ENCODE data around the gene TMEM72. TPM values are rescaled to one million over a fixed set of nuclear protein-coding genes. Genes with fewer than 3 reads are reported as not detected.

TMEM72 gene
- total RNA-seq, 2 donors from 2014 or later = not detected

DNA sequence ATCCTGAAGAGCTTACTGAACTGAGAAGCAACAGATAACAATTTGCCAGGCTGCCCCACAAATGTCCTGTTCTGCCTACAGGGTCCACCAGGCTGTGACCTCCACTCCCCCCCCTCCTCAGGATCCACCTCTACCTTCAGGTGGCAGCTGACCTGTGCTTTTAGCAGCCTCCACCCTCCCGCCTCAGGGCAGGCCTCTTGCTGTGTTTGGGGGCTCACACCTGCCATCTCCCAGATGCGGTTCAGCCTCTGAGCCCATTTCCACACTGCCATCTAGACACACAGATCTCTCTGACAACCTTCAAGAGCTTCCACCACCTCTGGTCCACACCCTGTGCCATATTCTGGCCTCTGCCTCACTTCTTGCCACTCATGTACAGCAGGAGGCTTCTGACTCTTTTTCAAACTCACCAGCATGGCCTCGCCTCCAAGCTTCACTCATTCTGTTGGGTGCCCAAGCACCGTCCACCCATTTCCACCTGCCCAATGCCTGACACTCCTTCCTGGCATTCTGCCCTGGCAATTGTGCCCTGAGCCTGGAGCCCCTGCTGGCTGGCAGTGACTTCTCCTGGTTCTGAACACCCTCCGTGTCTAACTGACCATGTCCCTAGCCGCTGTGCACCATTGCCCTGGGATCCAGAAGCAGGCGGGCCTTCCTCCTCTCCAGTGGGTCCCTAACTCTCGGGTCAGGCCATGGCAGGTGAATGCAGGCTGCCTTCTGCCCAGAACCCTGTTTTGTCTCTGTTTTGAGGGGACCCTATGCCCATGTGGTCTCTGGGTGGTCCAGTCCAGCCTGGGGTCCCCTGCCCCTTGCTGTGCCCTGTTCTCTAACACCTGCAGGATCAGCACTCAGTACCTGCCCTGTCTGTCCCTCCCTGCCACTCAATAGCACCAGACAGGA, 18.5 kb downstream of the TMEM72 start:
- Histone ChIP-seq H3K4me1 (ENCODE audit: control insufficient read depth in 1 of 2, low read depth in 2 of 2) (peaks cover 5 to 14% of the 10 kb centered on the region in 2 donors), H3K9me3 (no peaks in the 10 kb centered on the region), H3K36me3 (no peaks in the 10 kb centered on the region), H3K4me3 (no peak overlapping the region), H3K27ac (no peak overlapping the region), H3K27me3 (replicated peaks; ENCODE audit: insufficient read depth) (no peaks in the 10 kb centered on the region)
- no peak for DNase-seq (ENCODE audit: low spot score)
- ATAC-seq (ENCODE audit: insufficient number of reproducible peaks, low FRiP score, low read depth) = no peak
- TF ChIP-seq CTCF (IDR thresholded peaks at IDR 0.05) = no peak

- no peaks in the 10 kb centered on the region for H3K36me3 ChIP-seq
- no peaks in the 10 kb centered on the region for H3K9me3 ChIP-seq
- no peak overlapping the region for H3K27ac ChIP-seq
- H3K27me3 ChIP-seq (replicated peaks; ENCODE audit: insufficient read depth) = no peaks in the 10 kb centered on the region
- H3K4me3 ChIP-seq = no peak overlapping the region
- no peak for TF ChIP-seq CTCF (IDR thresholded peaks at IDR 0.05)
- no peak for DNase-seq (ENCODE audit: low spot score)
- no peak for ATAC-seq (ENCODE audit: insufficient number of reproducible peaks, low FRiP score, low read depth)
- H3K4me1 ChIP-seq (ENCODE audit: control insufficient read depth in 1 of 2, low read depth in 2 of 2) = peaks cover 19 to 28% of the 10 kb centered on the region in 2 donors
Observed at GRCh38 chr10:44930904-44931620, 19.9 kb downstream of the TMEM72 start.

DNA sequence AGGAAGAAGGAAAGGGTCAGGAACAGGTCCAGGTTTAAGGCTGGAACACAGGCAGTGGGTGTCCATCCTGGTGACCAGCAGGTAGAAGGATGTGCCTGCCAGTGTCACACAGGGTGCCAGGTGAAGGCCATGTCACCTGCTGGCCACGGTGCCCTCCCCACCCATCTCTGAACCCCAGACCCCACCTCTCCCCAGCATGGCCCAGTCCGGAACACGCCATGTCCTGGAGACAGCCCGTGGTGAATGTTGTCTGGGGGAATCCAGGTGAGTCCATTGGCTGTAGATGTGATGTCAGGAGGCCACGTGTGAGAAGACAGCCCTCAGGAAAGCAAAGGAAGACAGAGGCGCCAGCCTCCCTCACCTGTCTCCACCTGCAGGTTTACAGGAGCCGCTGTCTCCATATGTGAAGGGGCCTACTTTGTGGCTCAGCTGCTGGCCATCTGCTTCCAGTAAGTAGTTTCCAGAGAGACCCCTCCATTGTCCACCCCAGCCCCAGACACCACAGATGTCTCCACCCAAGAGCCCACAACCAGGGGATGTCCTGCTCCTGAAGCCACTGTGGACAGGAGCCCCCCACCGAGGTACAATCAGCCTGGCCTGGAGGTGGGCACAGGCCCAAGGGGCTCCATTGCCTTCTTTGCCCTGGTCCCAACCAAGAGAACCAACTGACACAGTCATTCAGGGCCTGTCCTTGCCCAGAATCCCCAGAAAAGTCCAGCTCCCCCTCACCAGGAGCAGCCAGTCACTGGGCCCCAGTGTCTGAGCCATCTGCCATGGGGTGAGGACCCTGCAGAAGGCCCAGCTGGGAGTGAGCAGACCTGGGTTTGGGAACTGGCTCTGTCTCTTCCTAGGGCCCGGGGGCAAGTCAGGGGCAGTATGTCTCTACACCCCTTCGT, 20.7 kb downstream of the TMEM72 start:
- no peaks in the 10 kb centered on the region for H3K36me3 ChIP-seq
- TF ChIP-seq CTCF (IDR thresholded peaks at IDR 0.05) = no peak
- ATAC-seq (ENCODE audit: insufficient number of reproducible peaks, low FRiP score, low read depth) = no peak
- H3K27ac ChIP-seq = no peak overlapping the region
- H3K4me1 ChIP-seq (ENCODE audit: control insufficient read depth in 1 of 2, low read depth in 2 of 2) = peaks cover 21 to 37% of the 10 kb centered on the region in 2 donors
- H3K9me3 ChIP-seq = no peaks in the 10 kb centered on the region
- no peak overlapping the region for H3K4me3 ChIP-seq
- H3K27me3 ChIP-seq (replicated peaks; ENCODE audit: insufficient read depth) = no peaks in the 10 kb centered on the region
- no peak for DNase-seq (ENCODE audit: low spot score)

DNA sequence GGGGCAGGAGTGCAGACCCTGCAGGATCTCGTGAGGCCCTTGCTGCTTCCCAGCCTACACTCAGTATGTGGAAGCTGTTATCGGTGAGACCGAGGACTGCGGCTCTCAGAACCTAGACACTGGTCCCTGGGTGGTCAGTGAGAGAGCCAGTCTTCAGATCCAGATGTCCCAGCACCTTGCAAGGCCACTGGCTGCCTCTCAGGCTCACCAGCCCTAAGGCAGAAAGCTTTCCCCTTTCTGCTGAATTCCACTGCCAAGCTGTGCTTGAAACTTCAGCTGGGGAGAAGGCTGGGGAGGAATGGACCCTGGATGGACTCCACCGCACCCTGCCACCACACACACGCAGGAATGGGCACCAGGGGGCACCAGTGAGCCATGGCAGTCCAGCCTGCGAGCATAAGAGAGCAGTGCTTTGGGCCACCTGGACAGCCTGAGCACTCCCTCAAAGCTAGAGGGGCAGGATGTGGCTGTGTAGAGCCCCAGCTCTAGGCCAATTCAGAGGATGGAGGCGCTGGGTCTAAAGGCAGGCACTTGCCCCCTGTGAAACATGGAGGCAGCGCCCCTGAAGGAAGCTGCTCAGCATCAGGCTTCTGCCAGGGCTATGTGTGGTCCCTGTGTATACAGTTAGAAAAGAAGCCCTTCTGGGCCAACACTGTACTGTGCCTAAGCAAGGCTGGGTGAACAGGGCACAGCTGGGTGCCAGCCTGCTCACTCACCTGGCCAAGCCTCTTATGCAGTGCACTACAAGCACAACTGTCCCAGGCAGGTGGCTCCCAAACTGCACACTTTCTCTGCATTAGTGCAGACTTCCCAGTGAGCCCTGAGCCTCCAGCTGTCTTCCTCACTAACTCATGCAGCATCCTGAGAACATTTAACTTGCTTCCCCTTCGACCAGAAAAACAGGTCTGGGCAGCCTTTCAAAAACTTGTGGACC, 21.6 kb downstream of the TMEM72 start:
- Histone ChIP-seq H3K27ac (no peak overlapping the region), H3K27me3 (replicated peaks; ENCODE audit: insufficient read depth) (no peaks in the 10 kb centered on the region), H3K9me3 (no peaks in the 10 kb centered on the region), H3K4me3 (no peak overlapping the region), H3K36me3 (no peaks in the 10 kb centered on the region), H3K4me1 (ENCODE audit: control insufficient read depth in 1 of 2, low read depth in 2 of 2) (peaks cover 21 to 37% of the 10 kb centered on the region in 2 donors)
- peak; percentile 98 for TF ChIP-seq CTCF (IDR thresholded peaks at IDR 0.05)
- DNase-seq (ENCODE audit: low spot score) (peak; percentile 81), ATAC-seq (ENCODE audit: insufficient number of reproducible peaks, low FRiP score, low read depth) (peak; percentile 74)
